Prostate gland (tissue), 2 donors: ENCODE results near the gene ZP2. TPM values are rescaled to one million over a fixed set of nuclear protein-coding genes. Genes with fewer than 3 reads are reported as not detected.
"Not testable (repeated sequence)": the region's sequence is repeated elsewhere in the genome, so short reads cannot be mapped to it uniquely, and the experiment has no call there.

Experiments used
- DNase-seq: peaks from one replicate; pipeline ENCODE4 v3.0.0-alpha.2; 2019; ENCODE audit warnings: low spot score
- H3K27ac ChIP-seq, 2 donors: fragments of 200-600 bp; sonication (generic); 2 replicates each; pipeline ENCODE4 v1.5.1; 2017 to 2019
- H3K27me3 ChIP-seq: fragments of 200-600 bp; sonication (generic); replicated peaks from 2 replicates; pipeline ENCODE4 v1.5.1; 2019; ENCODE audit not compliant: insufficient read depth
- H3K36me3 ChIP-seq, 2 donors: fragments of 200-600 bp; sonication (generic); 1 replicate in 1 of 2; 2 replicates in 1 of 2; pipeline versions ENCODE4 v1.5.1 to v1.8.1; 2017 to 2019
- H3K4me1 ChIP-seq: fragments of 200-600 bp; sonication (generic); replicated peaks from 2 replicates; pipeline ENCODE4 v1.5.1; 2019
- H3K4me3 ChIP-seq, 2 donors: fragments of 200-600 bp; sonication (generic); 2 replicates each; pipeline ENCODE4 v1.5.1; 2017 to 2019
- H3K9me3 ChIP-seq: fragments of 200-600 bp; sonication (generic); 2 replicates; pipeline ENCODE4 v1.5.1; 2017
- CTCF ChIP-seq, 4 experiments: fragments of 200-600 bp in 2 of 4; fragments of 450-650 bp in 2 of 4; sonication (generic) in 2 of 4; IDR thresholded peaks; 1 replicate in 3 of 4; 2 replicates in 1 of 4; pipeline ENCODE4 v1.5.1; 2016 to 2019; ENCODE audit warnings: antibody characterized with exemption in 4 of 4, mild to moderate bottlenecking in 2 of 4, moderate library complexity in 2 of 4
- POLR2A ChIP-seq: fragments of 450-650 bp; IDR thresholded peaks from one replicate; pipeline ENCODE4 v1.6.1; 2016; ENCODE audit warnings: antibody characterized with exemption, mild to moderate bottlenecking
- POLR2AphosphoS5 ChIP-seq: sonication (generic); formaldehyde crosslinking; IDR thresholded peaks from one replicate; pipeline ENCODE4 v1.6.1; 2017; ENCODE audit warnings: antibody characterized with exemption
- WGBS: methylation state at CpG from one replicate; pipeline ENCODE4 v1.1.5; 2018; 5-methylcytosine and 5-hydroxymethylcytosine counted together
- intact Hi-C: fragments of 100-400 bp; cut with DNase I; formaldehyde crosslinking; loops from one replicate; pipeline ENCODE4 v1.14.2; 2022
- total RNA-seq, 2 donors: library from RNA; depleted of rRNA; stranded (reverse); fragments of >200 nt; gene quantifications; one replicate each; pipeline ENCODE4 v1.1.0, GENCODE V29; 2016

The ZP2 gene
- total RNA-seq, 2 donors from 2014 or later: not detected

GRCh38 chr16:21205303-21205702, 6.1 kb downstream of the ZP2 start:
- no peaks in the 10 kb centered on the region for H3K4me1 ChIP-seq
- H3K27me3 ChIP-seq: no peaks in the 10 kb centered on the region
- no peak overlapping the region for H3K27ac ChIP-seq
- no peak for TF ChIP-seq POLR2A
- no peak for TF ChIP-seq CTCF (IDR thresholded peaks at IDR 0.05)
- no peak for TF ChIP-seq POLR2AphosphoS5
- DNase-seq: no peak
- H3K9me3 ChIP-seq: no peaks in the 10 kb centered on the region
- intact Hi-C loops: no loop called here
- H3K36me3 ChIP-seq: no peaks in the 10 kb centered on the region
- H3K4me3 ChIP-seq: no peak overlapping the region

- TF ChIP-seq POLR2A (no peak), CTCF (IDR thresholded peaks at IDR 0.05) (no peak), POLR2AphosphoS5 (no peak)
- 29% methylated on average over 7 of the region's 7 CpGs for WGBS
- no peaks in the 10 kb centered on the region for H3K36me3 ChIP-seq
- H3K27ac ChIP-seq: no peak overlapping the region
- no peak for DNase-seq
- H3K4me3 ChIP-seq: no peak overlapping the region
- no peaks in the 10 kb centered on the region for H3K9me3 ChIP-seq
- no peaks in the 10 kb centered on the region for H3K27me3 ChIP-seq
- intact Hi-C loops: no loop called here
- no peaks in the 10 kb centered on the region for H3K4me1 ChIP-seq
Measured at GRCh38 chr16:21203155-21203797, 8.1 kb downstream of the ZP2 start.

GRCh38 chr16:21199607-21200218, 11.7 kb downstream of the ZP2 start:
- 71% methylated on average over 5 of the region's 5 CpGs for WGBS
- TF ChIP-seq POLR2A (no peak), POLR2AphosphoS5 (no peak), CTCF (IDR thresholded peaks at IDR 0.05) (no peak)

GRCh38 chr16:21197621-21198020, 13.8 kb downstream of the ZP2 start:
- WGBS: 89% methylated on average over 3 of the region's 3 CpGs
- Histone ChIP-seq H3K9me3 (no peaks in the 10 kb centered on the region), H3K36me3 (no peaks in the 10 kb centered on the region), H3K4me1 (no peaks in the 10 kb centered on the region), H3K27me3 (no peaks in the 10 kb centered on the region), H3K4me3 (no peak overlapping the region), H3K27ac (no peak overlapping the region)
- intact Hi-C loops: no loop called here
- no peak for DNase-seq
- TF ChIP-seq CTCF (IDR thresholded peaks at IDR 0.05): no peak
- TF ChIP-seq POLR2AphosphoS5: no peak
- TF ChIP-seq POLR2A: no peak

More at GRCh38 chr16:21199607-21200218, 11.7 kb downstream of the ZP2 start:
- no peak for DNase-seq
- Histone ChIP-seq H3K4me1 (no peaks in the 10 kb centered on the region), H3K36me3 (no peaks in the 10 kb centered on the region), H3K4me3 (no peak overlapping the region), H3K9me3 (no peaks in the 10 kb centered on the region), H3K27me3 (no peaks in the 10 kb centered on the region), H3K27ac (no peak overlapping the region)
- intact Hi-C loops: no loop called here

GRCh38 chr16:21197112-21197511, 14.3 kb downstream of the ZP2 start:
- TF ChIP-seq CTCF (IDR thresholded peaks at IDR 0.05): no peak
- TF ChIP-seq POLR2A: no peak
- no peaks in the 10 kb centered on the region for H3K4me1 ChIP-seq
- WGBS: 93% methylated on average over 1 of the region's 1 CpG
- intact Hi-C loops: no loop called here
- no peak overlapping the region for H3K4me3 ChIP-seq
- H3K9me3 ChIP-seq: no peaks in the 10 kb centered on the region
- H3K27me3 ChIP-seq: no peaks in the 10 kb centered on the region
- no peak for DNase-seq
- no peak overlapping the region for H3K27ac ChIP-seq
- no peaks in the 10 kb centered on the region for H3K36me3 ChIP-seq

GRCh38 chr16:21195330-21195729, 16.0 kb downstream of the ZP2 start:
- H3K4me1 ChIP-seq, H3K4me3 ChIP-seq, H3K27ac ChIP-seq, H3K9me3 ChIP-seq, H3K36me3 ChIP-seq, DNase-seq, intact Hi-C loops, H3K27me3 ChIP-seq: not testable (repeated sequence)
- WGBS: 91% methylated on average over 8 of the region's 8 CpGs
